MM.1S (cell line): ENCODE measurements around the gene C16orf89.

Experiments
- EZH2 ChIP-seq: fragments of 300-600 bp; sonication (generic); optimal IDR thresholded peaks from 2 replicates; pipeline ENCODE3; 2017; ENCODE audit warnings: low read depth, mild to moderate bottlenecking, antibody characterized with exemption, low read length, mixed read lengths
- EZH2phosphoT487 ChIP-seq: fragments of 300-600 bp; sonication (generic); IDR thresholded peaks from 2 replicates; pipeline ENCODE4 v1.6.1; 2018; ENCODE audit warnings: antibody characterized with exemption, low read length
- TF ChIP-seq, protein P1 (sequence below): fragments of 300-600 bp; sonication (generic); IDR thresholded peaks from 2 replicates; pipeline ENCODE4 v1.5.1; 2016; ENCODE audit warnings: antibody characterized with exemption, low read length, mixed read lengths

DNA sequence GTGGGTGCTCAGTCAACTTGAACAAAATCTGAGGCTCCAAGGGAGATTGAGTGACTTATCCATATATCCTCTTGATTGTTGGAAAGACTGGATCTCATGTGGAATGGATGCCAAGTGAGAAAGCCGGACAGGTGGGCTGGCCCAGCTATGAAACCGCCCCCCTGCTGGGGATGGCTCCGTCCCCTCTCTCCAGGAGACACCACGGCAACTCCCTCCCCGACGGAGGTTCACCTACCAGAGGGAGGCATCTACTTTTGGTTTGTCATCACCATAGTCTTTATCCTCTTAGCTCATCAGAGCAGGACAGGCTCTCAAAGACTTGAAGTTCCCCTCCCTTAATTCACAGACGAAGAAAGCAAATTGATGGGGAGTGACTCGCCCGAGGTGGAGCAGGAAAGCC, 4.1 kb upstream of the C16orf89 start:
- TF ChIP-seq, protein P1, sequence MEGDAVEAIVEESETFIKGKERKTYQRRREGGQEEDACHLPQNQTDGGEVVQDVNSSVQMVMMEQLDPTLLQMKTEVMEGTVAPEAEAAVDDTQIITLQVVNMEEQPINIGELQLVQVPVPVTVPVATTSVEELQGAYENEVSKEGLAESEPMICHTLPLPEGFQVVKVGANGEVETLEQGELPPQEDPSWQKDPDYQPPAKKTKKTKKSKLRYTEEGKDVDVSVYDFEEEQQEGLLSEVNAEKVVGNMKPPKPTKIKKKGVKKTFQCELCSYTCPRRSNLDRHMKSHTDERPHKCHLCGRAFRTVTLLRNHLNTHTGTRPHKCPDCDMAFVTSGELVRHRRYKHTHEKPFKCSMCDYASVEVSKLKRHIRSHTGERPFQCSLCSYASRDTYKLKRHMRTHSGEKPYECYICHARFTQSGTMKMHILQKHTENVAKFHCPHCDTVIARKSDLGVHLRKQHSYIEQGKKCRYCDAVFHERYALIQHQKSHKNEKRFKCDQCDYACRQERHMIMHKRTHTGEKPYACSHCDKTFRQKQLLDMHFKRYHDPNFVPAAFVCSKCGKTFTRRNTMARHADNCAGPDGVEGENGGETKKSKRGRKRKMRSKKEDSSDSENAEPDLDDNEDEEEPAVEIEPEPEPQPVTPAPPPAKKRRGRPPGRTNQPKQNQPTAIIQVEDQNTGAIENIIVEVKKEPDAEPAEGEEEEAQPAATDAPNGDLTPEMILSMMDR, result no peak
- TF ChIP-seq EZH2 (no peak), EZH2phosphoT487 (no peak)
